Stimulated activated CD8-positive, alpha-beta memory T cell treated with anti-CD3 and anti-CD28 coated beads, Interleukin-7, amount 100 ng/mL, for 4 hours (primary cell): ENCODE results near the gene RHOT1.

Source experiments
- DNase-seq, 2 donors: peaks; one replicate each; pipeline ENCODE4 v3.0.0-alpha.2; 2020; ENCODE audit warnings: low read depth in 2 of 2

The RHOT1 gene

GRCh38 chr17:32269377-32269776 lies 127.1 kb downstream of the RHOT1 start:
- DNase-seq: no peak

- DNase-seq: no peak
Observed at GRCh38 chr17:32271844-32272243, 129.5 kb downstream of the RHOT1 start.

GRCh38 chr17:32274101-32274500 lies 131.8 kb downstream of the RHOT1 start:
- DNase-seq: no peak

- DNase-seq: no peak
Observed at GRCh38 chr17:32274643-32275042, 132.3 kb downstream of the RHOT1 start.
